HEK293 (cell line): ENCODE measurements around the gene INAVA.

Experiments used
- CTCF ChIA-PET: fragments of 350-600 bp; formaldehyde crosslinking; extraction: SDS; loops from one replicate; lab custom pipeline; 2021; ENCODE audit warnings: antibody characterized with exemption; lab: Yijun Ruan, JAX
- POLR2A ChIA-PET: fragments of 300-600 bp; formaldehyde crosslinking; extraction: SDS; loops from one replicate; lab custom pipeline; 2020; ENCODE audit warnings: antibody characterized with exemption, inconsistent platforms; lab: Yijun Ruan, JAX
- H3K27ac ChIP-seq: fragments of 200-500 bp; sonication (Bioruptor generic); 2 replicates; pipeline ENCODE4 v1.5.1; 2014; ENCODE audit warnings: low read depth, low read length, control low read depth, inconsistent platforms; ENCODE audit errors: extremely low read depth
- H3K36me3 ChIP-seq, 2 experiments: fragments of 200-500 bp in 1 of 2; sonication (Bioruptor generic) in 1 of 2; 1 replicate in 1 of 2; 2 replicates in 1 of 2; pipeline ENCODE4 v1.5.1; 2014 to 2017; ENCODE audit warnings: inconsistent platforms in 2 of 2, low read length in 2 of 2; ENCODE audit not compliant: control insufficient read depth in 2 of 2, insufficient read depth in 1 of 2
- H3K4me1 ChIP-seq: fragments of 200-500 bp; sonication (Bioruptor generic); 2 replicates; pipeline ENCODE4 v1.5.1; 2014; ENCODE audit warnings: mild to moderate bottlenecking, low read length, inconsistent platforms; ENCODE audit not compliant: control insufficient read depth, insufficient read depth
- H3K4me3 ChIP-seq: 2 replicates; pipeline ENCODE4 v1.5.1; 2011; ENCODE audit warnings: low read depth, mild to moderate bottlenecking, control low read depth, low read length, moderate library complexity
- H3K9me3 ChIP-seq: fragments of 200-500 bp; sonication (Bioruptor generic); 2 replicates; pipeline ENCODE4 v1.5.1; 2014; ENCODE audit warnings: low read depth, low read length, inconsistent platforms; ENCODE audit not compliant: control insufficient read depth, insufficient read depth
- GLIS1 ChIP-seq: fragments of 450-650 bp; formaldehyde crosslinking; IDR thresholded peaks from 2 replicates; pipeline ENCODE4 v1.5.1; 2016; ENCODE audit warnings: missing biosample characterization, missing genetic modification characterization
- INSM2 ChIP-seq: fragments of 450-650 bp; formaldehyde crosslinking; IDR thresholded peaks from 2 replicates; pipeline ENCODE4 v1.5.1; 2016; ENCODE audit warnings: missing biosample characterization, missing genetic modification characterization
- PRDM1 ChIP-seq: fragments of 450-650 bp; formaldehyde crosslinking; IDR thresholded peaks from 2 replicates; pipeline ENCODE4; 2016; ENCODE audit warnings: missing biosample characterization, missing genetic modification characterization
- ZBTB20 ChIP-seq: fragments of 450-650 bp; formaldehyde crosslinking; IDR thresholded peaks from 2 replicates; pipeline ENCODE4 v1.5.1; 2016; ENCODE audit warnings: missing biosample characterization, missing genetic modification characterization
- ZBTB21 ChIP-seq: fragments of 450-650 bp; formaldehyde crosslinking; IDR thresholded peaks from 2 replicates; pipeline ENCODE4 v1.5.1; 2017; ENCODE audit warnings: missing biosample characterization, missing genetic modification characterization
- ZFHX2 ChIP-seq: fragments of 450-650 bp; formaldehyde crosslinking; conservative IDR thresholded peaks from 2 replicates; pipeline ENCODE4 v1.5.1; 2016; ENCODE audit warnings: missing biosample characterization, missing genetic modification characterization
- ZNF10 ChIP-seq: fragments of 450-650 bp; formaldehyde crosslinking; IDR thresholded peaks from 2 replicates; pipeline ENCODE4 v1.5.1; 2017; ENCODE audit warnings: missing biosample characterization, missing genetic modification characterization
- ZNF362 ChIP-seq: fragments of 450-650 bp; formaldehyde crosslinking; IDR thresholded peaks from 2 replicates; pipeline ENCODE4 v1.5.1; 2016; ENCODE audit warnings: missing biosample characterization, missing genetic modification characterization
- ZNF529 ChIP-seq: fragments of 450-650 bp; formaldehyde crosslinking; IDR thresholded peaks from 2 replicates; pipeline ENCODE4 v1.5.1; 2017; ENCODE audit warnings: missing genetic modification characterization, missing biosample characterization; ENCODE audit not compliant: insufficient replicate concordance
- ZNF600 ChIP-seq: fragments of 450-650 bp; formaldehyde crosslinking; IDR thresholded peaks from 2 replicates; pipeline ENCODE4 v1.5.1; 2016; ENCODE audit warnings: missing biosample characterization, missing genetic modification characterization
- ZNF621 ChIP-seq: fragments of 450-650 bp; formaldehyde crosslinking; IDR thresholded peaks from 2 replicates; pipeline ENCODE4 v1.5.1; 2017; ENCODE audit warnings: missing biosample characterization, missing genetic modification characterization
- ZNF704 ChIP-seq: fragments of 450-650 bp; formaldehyde crosslinking; IDR thresholded peaks from 2 replicates; pipeline ENCODE4 v1.5.1; 2016; ENCODE audit warnings: missing biosample characterization, missing genetic modification characterization
- ZNF776 ChIP-seq: fragments of 450-650 bp; formaldehyde crosslinking; IDR thresholded peaks from 2 replicates; pipeline ENCODE4 v1.5.0; 2017; ENCODE audit warnings: missing biosample characterization, missing genetic modification characterization, borderline replicate concordance
- ZNF837 ChIP-seq: fragments of 450-650 bp; formaldehyde crosslinking; IDR thresholded peaks from 2 replicates; pipeline ENCODE4 v1.5.1; 2016; ENCODE audit warnings: missing biosample characterization, missing genetic modification characterization
- TF ChIP-seq, protein P1 (sequence below): fragments of 450-650 bp; formaldehyde crosslinking; IDR thresholded peaks from 2 replicates; pipeline ENCODE4 v1.5.1; 2016; ENCODE audit warnings: missing biosample characterization, missing genetic modification characterization
- TF ChIP-seq, protein P2 (sequence below): fragments of 450-650 bp; formaldehyde crosslinking; conservative IDR thresholded peaks from 2 replicates; pipeline ENCODE4 v1.5.1; 2016; ENCODE audit warnings: low read depth, missing biosample characterization, missing genetic modification characterization
- TF ChIP-seq, protein P3 (sequence below): fragments of 450-650 bp; formaldehyde crosslinking; conservative IDR thresholded peaks from 2 replicates; pipeline ENCODE4 v1.5.1; 2016; ENCODE audit warnings: low read depth, missing biosample characterization, missing genetic modification characterization

INAVA gene

GRCh38 chr1:200958597-200958996 lies 63.9 kb downstream of the INAVA start:
- ChIA-PET CTCF (no interaction called here), POLR2A (no interaction called here)
- no peaks in the 10 kb centered on the region for H3K9me3 ChIP-seq
- H3K36me3 ChIP-seq = no peaks in the 10 kb centered on the region
- TF ChIP-seq ZFHX2 (tag by site-specific recombination) (no peak), ZNF776 (tag by site-specific recombination) (no peak), ZNF600 (no peak), GLIS1 (tag by site-specific recombination) (no peak), ZNF362 (tag by site-specific recombination) (no peak), INSM2 (tag by site-specific recombination) (no peak), ZBTB21 (tag by site-specific recombination) (no peak), ZBTB20 (tag by site-specific recombination) (no peak), ZNF529 (tag by site-specific recombination) (no peak)
- TF ChIP-seq, protein P1, sequence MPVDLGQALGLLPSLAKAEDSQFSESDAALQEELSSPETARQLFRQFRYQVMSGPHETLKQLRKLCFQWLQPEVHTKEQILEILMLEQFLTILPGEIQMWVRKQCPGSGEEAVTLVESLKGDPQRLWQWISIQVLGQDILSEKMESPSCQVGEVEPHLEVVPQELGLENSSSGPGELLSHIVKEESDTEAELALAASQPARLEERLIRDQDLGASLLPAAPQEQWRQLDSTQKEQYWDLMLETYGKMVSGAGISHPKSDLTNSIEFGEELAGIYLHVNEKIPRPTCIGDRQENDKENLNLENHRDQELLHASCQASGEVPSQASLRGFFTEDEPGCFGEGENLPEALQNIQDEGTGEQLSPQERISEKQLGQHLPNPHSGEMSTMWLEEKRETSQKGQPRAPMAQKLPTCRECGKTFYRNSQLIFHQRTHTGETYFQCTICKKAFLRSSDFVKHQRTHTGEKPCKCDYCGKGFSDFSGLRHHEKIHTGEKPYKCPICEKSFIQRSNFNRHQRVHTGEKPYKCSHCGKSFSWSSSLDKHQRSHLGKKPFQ (tag by site-specific recombination) = no peak
- TF ChIP-seq, all 188 proteins: peak for 0
- H3K27ac ChIP-seq = no peak overlapping the region
- no peaks in the 10 kb centered on the region for H3K4me1 ChIP-seq
- H3K4me3 ChIP-seq = no peak overlapping the region

DNA sequence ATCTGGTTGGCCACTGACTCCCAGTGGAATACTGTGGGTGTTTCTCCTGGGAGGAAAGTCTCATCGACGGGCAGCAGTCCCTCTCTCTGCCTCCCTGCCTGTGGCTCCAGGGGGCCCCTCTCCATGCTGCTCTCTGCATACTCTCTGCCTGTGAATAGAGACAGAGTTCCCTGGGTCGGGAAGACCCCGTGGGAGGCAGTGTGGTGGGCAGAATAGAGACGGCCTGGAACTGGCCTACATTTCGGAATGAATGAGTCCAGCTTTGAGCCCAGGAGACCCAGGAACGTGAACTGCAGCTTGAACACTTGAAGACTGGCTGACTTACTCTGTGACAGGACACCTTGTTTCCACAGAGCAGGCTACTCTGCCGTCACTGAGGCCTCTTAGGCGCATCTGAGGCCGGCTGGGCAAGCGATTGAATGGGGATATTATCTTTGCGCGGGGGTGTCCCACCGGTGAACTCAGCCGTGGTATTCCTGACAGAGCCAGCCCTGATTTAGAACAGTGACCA lies 64.8 kb downstream of the INAVA start:
- no peaks in the 10 kb centered on the region for H3K36me3 ChIP-seq
- POLR2A ChIA-PET = no interaction called here
- CTCF ChIA-PET = interaction anchor here (1.8 kb wide), 1 partner anchor 21 kb away, joined by 5 read pairs; no protein-coding TSS in a partner anchor

More for the DNA sequence above, 64.8 kb downstream of the INAVA start:
- no peak overlapping the region for H3K27ac ChIP-seq
- H3K4me3 ChIP-seq = no peak overlapping the region
- no peak for TF ChIP-seq ZNF621 (tag by site-specific recombination)
- TF ChIP-seq ZNF10 = no peak
- TF ChIP-seq, protein P2, sequence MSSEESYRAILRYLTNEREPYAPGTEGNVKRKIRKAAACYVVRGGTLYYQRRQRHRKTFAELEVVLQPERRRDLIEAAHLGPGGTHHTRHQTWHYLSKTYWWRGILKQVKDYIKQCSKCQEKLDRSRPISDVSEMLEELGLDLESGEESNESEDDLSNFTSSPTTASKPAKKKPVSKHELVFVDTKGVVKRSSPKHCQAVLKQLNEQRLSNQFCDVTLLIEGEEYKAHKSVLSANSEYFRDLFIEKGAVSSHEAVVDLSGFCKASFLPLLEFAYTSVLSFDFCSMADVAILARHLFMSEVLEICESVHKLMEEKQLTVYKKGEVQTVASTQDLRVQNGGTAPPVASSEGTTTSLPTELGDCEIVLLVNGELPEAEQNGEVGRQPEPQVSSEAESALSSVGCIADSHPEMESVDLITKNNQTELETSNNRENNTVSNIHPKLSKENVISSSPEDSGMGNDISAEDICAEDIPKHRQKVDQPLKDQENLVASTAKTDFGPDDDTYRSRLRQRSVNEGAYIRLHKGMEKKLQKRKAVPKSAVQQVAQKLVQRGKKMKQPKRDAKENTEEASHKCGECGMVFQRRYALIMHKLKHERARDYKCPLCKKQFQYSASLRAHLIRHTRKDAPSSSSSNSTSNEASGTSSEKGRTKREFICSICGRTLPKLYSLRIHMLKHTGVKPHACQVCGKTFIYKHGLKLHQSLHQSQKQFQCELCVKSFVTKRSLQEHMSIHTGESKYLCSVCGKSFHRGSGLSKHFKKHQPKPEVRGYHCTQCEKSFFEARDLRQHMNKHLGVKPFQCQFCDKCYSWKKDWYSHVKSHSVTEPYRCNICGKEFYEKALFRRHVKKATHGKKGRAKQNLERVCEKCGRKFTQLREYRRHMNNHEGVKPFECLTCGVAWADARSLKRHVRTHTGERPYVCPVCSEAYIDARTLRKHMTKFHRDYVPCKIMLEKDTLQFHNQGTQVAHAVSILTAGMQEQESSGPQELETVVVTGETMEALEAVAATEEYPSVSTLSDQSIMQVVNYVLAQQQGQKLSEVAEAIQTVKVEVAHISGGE (tag by site-specific recombination) = no peak
- TF ChIP-seq ZBTB21 (tag by site-specific recombination) = no peak
- no peak for TF ChIP-seq PRDM1 (tag by site-specific recombination)
- TF ChIP-seq ZNF704 (tag by site-specific recombination) = no peak
- no peak for TF ChIP-seq ZNF837 (tag by site-specific recombination)
- TF ChIP-seq, protein P3, sequence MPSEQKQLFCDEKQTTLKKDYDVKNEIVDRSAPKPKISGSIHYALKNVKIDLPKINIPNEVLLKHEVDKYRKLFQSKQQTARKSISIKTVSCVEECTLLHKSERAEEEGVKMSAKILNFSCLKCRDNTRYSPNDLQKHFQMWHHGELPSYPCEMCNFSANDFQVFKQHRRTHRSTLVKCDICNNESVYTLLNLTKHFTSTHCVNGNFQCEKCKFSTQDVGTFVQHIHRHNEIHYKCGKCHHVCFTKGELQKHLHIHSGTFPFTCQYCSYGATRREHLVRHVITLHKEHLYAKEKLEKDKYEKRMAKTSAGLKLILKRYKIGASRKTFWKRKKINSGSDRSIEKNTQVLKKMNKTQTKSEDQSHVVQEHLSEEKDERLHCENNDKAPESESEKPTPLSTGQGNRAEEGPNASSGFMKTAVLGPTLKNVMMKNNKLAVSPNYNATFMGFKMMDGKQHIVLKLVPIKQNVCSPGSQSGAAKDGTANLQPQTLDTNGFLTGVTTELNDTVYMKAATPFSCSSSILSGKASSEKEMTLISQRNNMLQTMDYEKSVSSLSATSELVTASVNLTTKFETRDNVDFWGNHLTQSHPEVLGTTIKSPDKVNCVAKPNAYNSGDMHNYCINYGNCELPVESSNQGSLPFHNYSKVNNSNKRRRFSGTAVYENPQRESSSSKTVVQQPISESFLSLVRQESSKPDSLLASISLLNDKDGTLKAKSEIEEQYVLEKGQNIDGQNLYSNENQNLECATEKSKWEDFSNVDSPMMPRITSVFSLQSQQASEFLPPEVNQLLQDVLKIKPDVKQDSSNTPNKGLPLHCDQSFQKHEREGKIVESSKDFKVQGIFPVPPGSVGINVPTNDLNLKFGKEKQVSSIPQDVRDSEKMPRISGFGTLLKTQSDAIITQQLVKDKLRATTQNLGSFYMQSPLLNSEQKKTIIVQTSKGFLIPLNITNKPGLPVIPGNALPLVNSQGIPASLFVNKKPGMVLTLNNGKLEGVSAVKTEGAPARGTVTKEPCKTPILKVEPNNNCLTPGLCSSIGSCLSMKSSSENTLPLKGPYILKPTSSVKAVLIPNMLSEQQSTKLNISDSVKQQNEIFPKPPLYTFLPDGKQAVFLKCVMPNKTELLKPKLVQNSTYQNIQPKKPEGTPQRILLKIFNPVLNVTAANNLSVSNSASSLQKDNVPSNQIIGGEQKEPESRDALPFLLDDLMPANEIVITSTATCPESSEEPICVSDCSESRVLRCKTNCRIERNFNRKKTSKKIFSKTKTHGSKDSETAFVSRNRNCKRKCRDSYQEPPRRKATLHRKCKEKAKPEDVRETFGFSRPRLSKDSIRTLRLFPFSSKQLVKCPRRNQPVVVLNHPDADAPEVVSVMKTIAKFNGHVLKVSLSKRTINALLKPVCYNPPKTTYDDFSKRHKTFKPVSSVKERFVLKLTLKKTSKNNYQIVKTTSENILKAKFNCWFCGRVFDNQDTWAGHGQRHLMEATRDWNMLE (tag by site-specific recombination) = no peak
- no peaks in the 10 kb centered on the region for H3K4me1 ChIP-seq
- no peaks in the 10 kb centered on the region for H3K9me3 ChIP-seq
